ENCODE measurements around the gene KLHL26. TPM values are rescaled to one million over a fixed set of nuclear protein-coding genes. Genes with fewer than 3 reads are reported as not detected.

KLHL26 gene
- polyA plus RNA-seq, 1 donor from 2014 or later: 4.7 TPM

GRCh38 chr19:18595475-18595874, 41.4 kb upstream of the KLHL26 start:
- Histone ChIP-seq H2AFZ (ENCODE audit: low read depth, low read length) (no peak overlapping the region), H3K4me3 (ENCODE audit: low read length) (no peak overlapping the region), H3K9ac (ENCODE audit: low read length) (no peak overlapping the region), H3K9me2 (ENCODE audit: insufficient read depth, low read length) (no peaks in the 10 kb centered on the region), H3F3A (ENCODE audit: insufficient read depth, low read length, poor library complexity, severe bottlenecking) (no peaks in the 10 kb centered on the region), H4K20me1 (ENCODE audit: insufficient read depth) (no peaks in the 10 kb centered on the region), H3K27me3 (ENCODE audit: insufficient read depth, low read depth, low read length) (no peaks in the 10 kb centered on the region), H3K27ac (ENCODE audit: low read length) (no peak overlapping the region), H3K36me3 (ENCODE audit: insufficient read depth, low read length) (no peaks in the 10 kb centered on the region), H3K4me2 (ENCODE audit: low read length) (no peak overlapping the region), H3K9me3 (ENCODE audit: low read length) (no peaks in the 10 kb centered on the region), H3K79me2 (replicated peaks; ENCODE audit: insufficient read depth, low read length) (no peaks in the 10 kb centered on the region)
- TF ChIP-seq SMC3 (conservative IDR thresholded peaks at IDR 0.05; ENCODE audit: poor library complexity) (no peak), EZH2 (IDR thresholded peaks at IDR 0.05; ENCODE audit: borderline replicate concordance, insufficient read depth, low read length, poor library complexity, severe bottlenecking) (no peak), EP300 (conservative IDR thresholded peaks at IDR 0.05; ENCODE audit: poor library complexity, severe bottlenecking) (no peak), RAD21 (conservative IDR thresholded peaks at IDR 0.05) (no peak), POLR2AphosphoS5 (IDR thresholded peaks at IDR 0.05) (no peak), REST (IDR thresholded peaks at IDR 0.05; ENCODE audit: borderline replicate concordance) (no peak), TAF1 (IDR thresholded peaks at IDR 0.05; ENCODE audit: low read depth) (no peak), MXI1 (conservative IDR thresholded peaks at IDR 0.05; ENCODE audit: poor library complexity, severe bottlenecking) (no peak)
- TF ChIP-seq, protein P1, sequence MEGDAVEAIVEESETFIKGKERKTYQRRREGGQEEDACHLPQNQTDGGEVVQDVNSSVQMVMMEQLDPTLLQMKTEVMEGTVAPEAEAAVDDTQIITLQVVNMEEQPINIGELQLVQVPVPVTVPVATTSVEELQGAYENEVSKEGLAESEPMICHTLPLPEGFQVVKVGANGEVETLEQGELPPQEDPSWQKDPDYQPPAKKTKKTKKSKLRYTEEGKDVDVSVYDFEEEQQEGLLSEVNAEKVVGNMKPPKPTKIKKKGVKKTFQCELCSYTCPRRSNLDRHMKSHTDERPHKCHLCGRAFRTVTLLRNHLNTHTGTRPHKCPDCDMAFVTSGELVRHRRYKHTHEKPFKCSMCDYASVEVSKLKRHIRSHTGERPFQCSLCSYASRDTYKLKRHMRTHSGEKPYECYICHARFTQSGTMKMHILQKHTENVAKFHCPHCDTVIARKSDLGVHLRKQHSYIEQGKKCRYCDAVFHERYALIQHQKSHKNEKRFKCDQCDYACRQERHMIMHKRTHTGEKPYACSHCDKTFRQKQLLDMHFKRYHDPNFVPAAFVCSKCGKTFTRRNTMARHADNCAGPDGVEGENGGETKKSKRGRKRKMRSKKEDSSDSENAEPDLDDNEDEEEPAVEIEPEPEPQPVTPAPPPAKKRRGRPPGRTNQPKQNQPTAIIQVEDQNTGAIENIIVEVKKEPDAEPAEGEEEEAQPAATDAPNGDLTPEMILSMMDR (IDR thresholded peaks at IDR 0.05; ENCODE audit: poor library complexity, severe bottlenecking): no peak

DNA sequence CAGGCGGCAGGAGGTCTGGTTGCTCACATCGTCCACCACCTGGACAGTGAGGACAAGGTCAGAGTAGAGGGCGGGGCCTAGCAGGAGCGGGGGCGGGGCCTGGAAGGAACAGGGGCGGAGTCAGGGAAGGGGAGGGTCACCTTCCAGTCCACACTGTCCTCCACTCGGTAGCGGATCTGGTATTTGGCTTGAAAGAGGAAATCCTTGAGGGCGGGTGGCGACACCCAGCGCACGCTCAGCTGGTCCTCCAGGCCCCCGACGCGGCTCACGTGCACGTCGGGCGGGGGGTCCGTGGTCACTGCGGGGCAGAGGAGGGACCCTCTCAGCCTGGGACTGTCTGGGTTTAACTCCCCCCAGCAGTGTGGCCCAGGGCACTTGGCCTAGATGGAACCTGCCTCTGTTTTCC, 40.1 kb upstream of the KLHL26 start:
- H3K4me2 ChIP-seq (ENCODE audit: low read length): no peak overlapping the region

More for the DNA sequence above, 40.1 kb upstream of the KLHL26 start:
- no peaks in the 10 kb centered on the region for H3F3A ChIP-seq (ENCODE audit: insufficient read depth, low read length, poor library complexity, severe bottlenecking)
- no peaks in the 10 kb centered on the region for H3K9me3 ChIP-seq (ENCODE audit: low read length)
- TF ChIP-seq REST (IDR thresholded peaks at IDR 0.05; ENCODE audit: borderline replicate concordance) (no peak), EP300 (conservative IDR thresholded peaks at IDR 0.05; ENCODE audit: poor library complexity, severe bottlenecking) (no peak), POLR2AphosphoS5 (IDR thresholded peaks at IDR 0.05) (no peak), SMC3 (conservative IDR thresholded peaks at IDR 0.05; ENCODE audit: poor library complexity) (no peak), RAD21 (conservative IDR thresholded peaks at IDR 0.05) (no peak), TAF1 (IDR thresholded peaks at IDR 0.05; ENCODE audit: low read depth) (no peak), MXI1 (conservative IDR thresholded peaks at IDR 0.05; ENCODE audit: poor library complexity, severe bottlenecking) (no peak), EZH2 (IDR thresholded peaks at IDR 0.05; ENCODE audit: borderline replicate concordance, insufficient read depth, low read length, poor library complexity, severe bottlenecking) (no peak)
- TF ChIP-seq, protein P1 (IDR thresholded peaks at IDR 0.05; ENCODE audit: poor library complexity, severe bottlenecking): no peak
- no peaks in the 10 kb centered on the region for H3K36me3 ChIP-seq (ENCODE audit: insufficient read depth, low read length)
- peaks cover 3% of the 10 kb centered on the region for H3K27me3 ChIP-seq (ENCODE audit: insufficient read depth, low read depth, low read length)
- H3K9ac ChIP-seq (ENCODE audit: low read length): no peak overlapping the region
- H3K27ac ChIP-seq (ENCODE audit: low read length): no peak overlapping the region
- no peaks in the 10 kb centered on the region for H4K20me1 ChIP-seq (ENCODE audit: insufficient read depth)
- H2AFZ ChIP-seq (ENCODE audit: low read depth, low read length): no peak overlapping the region
- no peak overlapping the region for H3K4me3 ChIP-seq (ENCODE audit: low read length)
- no peaks in the 10 kb centered on the region for H3K9me2 ChIP-seq (ENCODE audit: insufficient read depth, low read length)
- no peaks in the 10 kb centered on the region for H3K79me2 ChIP-seq (replicated peaks; ENCODE audit: insufficient read depth, low read length)

Measured in neural cell (in vitro differentiated cells).